Fibroblast of pulmonary artery (primary cell): ENCODE measurements around the gene UQCRQ.
A peak's percentile ranks its signal among the peaks of the same experiment; 100 is the strongest.
"Not testable (repeated sequence)": the region's sequence is repeated elsewhere in the genome, so short reads cannot be mapped to it uniquely, and the experiment has no call there.

Source experiments
- DNase-seq: peaks from one replicate; pipeline ENCODE4 v3.0.0-alpha.2; 2010; ENCODE audit warnings: low read depth
- H3K4me3 ChIP-seq: replicated peaks from 2 replicates; pipeline ENCODE4 v1.5.1; 2011; ENCODE audit warnings: low read depth, mild to moderate bottlenecking, control low read depth, low read length, moderate library complexity
- TF ChIP-seq, protein P1 (sequence below): IDR thresholded peaks from 2 replicates; pipeline ENCODE4 v1.5.1; 2011; ENCODE audit warnings: mild to moderate bottlenecking, control low read depth, low read length, inconsistent platforms; ENCODE audit errors: missing control alignments

UQCRQ gene

DNA sequence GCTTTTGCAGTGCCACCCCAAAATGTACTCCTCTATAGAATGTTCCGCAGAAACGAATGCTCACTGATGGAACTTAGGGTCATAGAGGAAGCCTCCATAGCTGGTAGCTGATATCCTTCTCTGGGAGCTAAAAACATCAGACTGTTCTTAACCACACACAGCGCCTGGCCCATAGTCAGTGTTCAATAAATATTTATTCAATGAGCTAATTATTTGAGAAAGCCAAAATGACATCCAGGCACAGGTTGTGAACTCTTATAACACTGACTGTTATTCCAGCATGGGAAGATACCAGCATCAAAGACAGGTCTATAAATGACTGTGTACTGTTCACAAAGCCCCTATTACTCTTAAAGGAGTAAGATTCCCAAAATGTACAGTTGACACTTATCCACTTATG, 13.1 kb upstream of the UQCRQ start:
- TF ChIP-seq, protein P1, sequence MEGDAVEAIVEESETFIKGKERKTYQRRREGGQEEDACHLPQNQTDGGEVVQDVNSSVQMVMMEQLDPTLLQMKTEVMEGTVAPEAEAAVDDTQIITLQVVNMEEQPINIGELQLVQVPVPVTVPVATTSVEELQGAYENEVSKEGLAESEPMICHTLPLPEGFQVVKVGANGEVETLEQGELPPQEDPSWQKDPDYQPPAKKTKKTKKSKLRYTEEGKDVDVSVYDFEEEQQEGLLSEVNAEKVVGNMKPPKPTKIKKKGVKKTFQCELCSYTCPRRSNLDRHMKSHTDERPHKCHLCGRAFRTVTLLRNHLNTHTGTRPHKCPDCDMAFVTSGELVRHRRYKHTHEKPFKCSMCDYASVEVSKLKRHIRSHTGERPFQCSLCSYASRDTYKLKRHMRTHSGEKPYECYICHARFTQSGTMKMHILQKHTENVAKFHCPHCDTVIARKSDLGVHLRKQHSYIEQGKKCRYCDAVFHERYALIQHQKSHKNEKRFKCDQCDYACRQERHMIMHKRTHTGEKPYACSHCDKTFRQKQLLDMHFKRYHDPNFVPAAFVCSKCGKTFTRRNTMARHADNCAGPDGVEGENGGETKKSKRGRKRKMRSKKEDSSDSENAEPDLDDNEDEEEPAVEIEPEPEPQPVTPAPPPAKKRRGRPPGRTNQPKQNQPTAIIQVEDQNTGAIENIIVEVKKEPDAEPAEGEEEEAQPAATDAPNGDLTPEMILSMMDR, result no peak
- no peak for DNase-seq
- H3K4me3 ChIP-seq, result no peak overlapping the region

DNA sequence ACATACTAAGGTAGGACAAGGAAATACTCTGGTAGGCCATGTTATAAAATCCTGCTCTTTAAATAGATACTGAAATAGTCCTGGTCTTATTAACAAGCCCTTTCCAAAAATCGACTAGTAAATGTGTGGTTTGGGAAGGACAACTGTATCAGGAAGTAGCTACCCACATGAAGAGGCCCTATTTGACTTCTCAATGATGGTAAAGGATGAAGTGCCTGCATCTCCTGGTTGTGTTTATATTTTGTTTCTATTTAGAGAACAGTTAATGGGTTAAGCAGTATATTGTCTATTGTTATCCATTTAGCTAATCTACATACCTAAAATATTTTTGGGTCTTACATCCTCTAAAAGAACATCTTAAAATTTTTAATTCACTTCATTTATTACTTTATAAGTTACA, 12.7 kb upstream of the UQCRQ start:
- TF ChIP-seq, protein P1, result no peak
- no peak for DNase-seq
- H3K4me3 ChIP-seq, result no peak overlapping the region

DNA sequence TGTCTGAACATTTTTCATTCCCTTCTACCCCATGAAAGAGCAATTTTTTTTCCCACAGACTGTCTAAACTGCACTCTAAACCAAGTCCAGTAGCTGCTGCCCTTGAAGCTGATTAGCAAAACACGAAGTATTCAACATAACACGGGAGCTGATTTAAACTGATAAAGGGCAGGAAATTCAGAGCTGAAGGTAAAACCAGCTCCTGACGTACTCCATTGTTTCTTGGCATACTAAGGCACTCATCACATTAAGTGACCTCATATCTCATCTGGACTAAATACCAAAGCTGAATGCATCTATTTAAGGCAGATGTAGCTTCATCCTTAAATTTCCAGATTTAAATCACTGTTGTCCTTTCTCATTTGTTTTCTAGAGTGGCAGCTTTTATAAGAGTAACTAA, 12.1 kb upstream of the UQCRQ start:
- TF ChIP-seq, protein P1, result no peak
- no peak overlapping the region for H3K4me3 ChIP-seq
- DNase-seq, result peak; percentile 49

DNA sequence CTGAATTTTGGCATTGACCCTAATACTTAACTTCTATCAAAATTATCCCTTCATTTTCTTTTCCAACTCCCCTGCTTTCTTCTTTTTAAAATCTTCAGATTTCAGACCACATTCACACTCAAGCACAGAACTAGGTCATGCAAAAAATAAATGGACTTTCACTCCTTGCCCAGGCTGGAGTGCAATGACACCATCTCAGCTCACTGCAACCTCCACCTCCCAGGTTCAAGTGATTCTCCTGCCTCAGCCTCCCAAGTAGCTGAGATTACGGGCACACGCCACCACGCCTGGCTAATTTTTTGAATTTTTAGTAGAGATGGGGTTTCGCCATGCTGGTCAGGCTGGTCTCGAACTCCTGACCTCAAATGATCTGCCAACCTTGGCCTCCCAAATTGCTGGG, 11.4 kb upstream of the UQCRQ start:
- DNase-seq, H3K4me3 ChIP-seq: not testable (repeated sequence)

DNA sequence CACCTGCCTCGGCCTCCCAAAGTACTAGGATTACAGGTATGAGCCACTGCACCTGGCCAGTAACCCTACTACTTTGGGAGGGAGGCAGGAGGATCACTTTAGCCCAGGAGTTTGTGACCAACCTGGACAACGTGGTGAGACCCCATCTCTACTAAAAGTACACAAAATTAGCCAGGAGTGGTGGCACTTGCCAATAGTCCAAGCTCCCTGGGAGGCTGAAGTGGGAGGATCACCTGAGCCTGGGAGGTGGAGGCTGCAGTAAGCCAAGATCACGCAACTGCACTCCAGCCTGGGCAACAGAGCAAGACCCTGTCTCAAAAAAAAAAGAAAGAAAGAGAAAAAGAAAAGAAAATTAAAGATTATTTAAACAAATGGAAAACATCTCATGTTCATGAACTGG, 10.4 kb upstream of the UQCRQ start:
- no peak overlapping the region for H3K4me3 ChIP-seq
- DNase-seq, result no peak
- TF ChIP-seq, protein P1, result no peak

DNA sequence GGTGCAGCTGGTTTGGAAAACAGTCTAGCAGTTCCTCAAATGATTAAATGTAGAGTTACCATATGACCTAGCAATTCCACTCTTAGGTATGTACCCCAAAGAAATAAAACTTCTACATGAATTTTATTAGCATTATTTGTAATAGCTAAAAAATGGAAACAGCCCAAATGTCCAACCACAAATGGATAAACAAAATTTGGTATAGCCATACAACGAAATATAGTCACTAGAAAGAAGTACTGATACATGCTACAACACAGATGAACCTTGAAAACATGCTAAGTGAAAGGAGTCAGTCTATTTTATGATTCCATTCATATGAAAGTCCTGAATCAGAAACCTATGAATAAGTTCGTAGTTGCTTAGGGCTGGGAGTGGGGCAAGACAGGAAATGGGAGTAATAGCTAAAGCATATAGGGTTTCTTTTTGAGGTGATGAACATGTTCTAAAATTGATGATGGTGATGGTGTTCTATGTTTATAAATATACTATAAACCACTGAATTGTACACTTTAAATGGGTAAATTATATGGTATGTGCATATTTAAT, 6.5 kb upstream of the UQCRQ start:
- DNase-seq, result no peak
- TF ChIP-seq, protein P1, result no peak
- no peak overlapping the region for H3K4me3 ChIP-seq

DNA sequence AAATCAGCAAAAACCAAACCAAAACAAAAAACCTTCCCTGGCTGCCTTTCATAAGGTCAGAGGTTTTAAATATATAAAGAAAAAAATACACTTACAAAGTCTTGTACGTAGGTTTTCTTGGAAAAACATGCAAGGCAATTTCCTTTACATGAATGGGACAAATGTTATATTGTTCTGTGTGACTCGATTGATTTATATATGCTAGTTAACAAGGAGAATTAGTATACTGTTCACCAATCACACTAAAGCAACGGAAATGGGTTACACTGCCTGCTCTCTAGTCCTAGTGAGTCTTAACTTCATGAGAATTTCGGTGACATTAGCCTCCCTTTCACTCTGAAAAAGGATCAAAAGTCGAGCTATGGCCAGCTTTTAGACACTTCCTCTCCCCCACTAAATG, 5.7 kb upstream of the UQCRQ start:
- DNase-seq, result no peak
- no peak overlapping the region for H3K4me3 ChIP-seq
- TF ChIP-seq, protein P1, result no peak
